GM21381 (cell line): Measurements from ENCODE around the gene FOCAD.

ENCODE experiments used
- ATAC-seq: cut with Tn5 transposase; IDR thresholded peaks from one replicate; pipeline ENCODE4 v1.9.1; 2021; ENCODE audit warnings: mild to moderate bottlenecking, moderate library complexity; ENCODE audit not compliant: unreplicated experiment

The FOCAD gene

DNA sequence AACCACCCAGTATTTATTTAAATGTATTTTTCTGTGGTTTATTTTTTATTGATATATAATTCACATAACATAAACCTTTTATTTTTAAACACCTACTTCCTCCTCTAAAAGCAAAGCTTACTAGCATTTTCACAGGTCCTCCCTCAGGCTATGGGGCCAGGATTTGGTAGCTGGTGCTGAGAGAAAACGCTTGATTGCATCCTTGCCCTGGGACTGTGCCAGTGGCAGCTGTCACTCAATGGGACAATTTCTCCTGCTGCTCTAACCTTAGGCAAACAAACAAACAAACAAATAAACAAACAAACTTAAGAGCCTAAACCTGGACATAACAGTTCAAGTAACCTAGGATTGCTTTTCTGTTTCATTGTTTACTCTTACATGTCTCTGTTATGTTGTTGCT, 102.7 kb downstream of the FOCAD start:
- no peak for ATAC-seq

DNA sequence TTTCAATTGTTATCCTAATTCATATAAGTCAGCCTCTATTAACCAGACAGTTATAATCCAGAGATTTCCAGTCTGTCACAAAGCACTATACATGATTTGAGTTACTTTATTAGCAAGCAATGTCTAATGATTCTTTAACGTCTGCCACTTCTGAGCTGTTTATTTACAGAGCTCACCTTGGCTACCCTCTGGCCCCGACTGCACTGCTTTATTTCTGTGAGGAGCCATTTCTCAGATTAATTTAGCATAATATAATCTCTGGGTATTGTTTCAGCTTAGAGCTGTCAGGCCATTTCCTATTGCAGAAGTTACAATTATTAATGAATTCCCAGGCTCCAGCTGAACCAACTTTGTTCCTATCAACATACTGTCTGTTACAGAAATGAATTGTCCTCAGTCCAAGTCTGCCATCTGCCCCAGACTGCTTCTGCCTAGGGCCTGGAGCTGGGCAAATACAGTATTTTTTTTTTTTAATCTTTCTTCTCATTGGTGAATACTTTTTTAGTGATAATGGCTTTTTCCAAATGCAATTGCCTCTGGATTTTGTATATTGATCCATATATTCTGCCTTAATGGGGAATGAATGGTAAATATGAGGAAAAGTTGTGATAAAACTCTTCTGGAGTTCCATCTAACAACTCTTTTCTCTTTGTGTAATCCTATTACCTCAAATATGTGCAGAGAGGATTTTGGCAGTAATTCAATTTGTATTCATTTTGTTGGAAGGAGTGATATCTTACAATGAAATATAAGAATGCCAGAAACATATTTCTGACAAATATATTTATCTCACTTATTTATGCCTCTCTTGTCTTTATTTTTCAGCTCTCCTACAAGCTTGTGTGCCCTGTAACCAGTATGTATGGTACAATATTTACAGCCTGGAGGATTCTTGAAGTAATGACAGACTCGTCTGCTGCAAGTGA, 104.7 kb downstream of the FOCAD start:
- ATAC-seq, result no peak

DNA sequence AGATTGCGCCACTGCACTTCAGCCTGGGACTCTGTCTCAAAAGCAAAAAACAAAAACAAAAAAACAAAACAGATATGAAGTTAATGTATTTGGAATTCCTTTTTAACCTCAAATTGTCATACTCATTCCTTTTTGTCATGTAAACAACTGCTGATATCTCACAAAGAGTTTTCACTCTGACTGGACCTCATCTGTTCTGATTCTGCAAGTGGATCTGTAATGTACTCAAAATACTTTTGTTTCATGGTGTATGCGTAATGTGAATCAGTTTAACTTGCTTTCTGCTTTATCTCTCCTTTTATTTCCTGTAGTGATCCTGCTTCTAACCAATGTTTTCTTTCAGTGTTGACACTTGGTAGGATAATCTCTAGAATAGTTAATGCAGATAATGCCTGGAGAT, 106.7 kb downstream of the FOCAD start:
- no peak for ATAC-seq

DNA sequence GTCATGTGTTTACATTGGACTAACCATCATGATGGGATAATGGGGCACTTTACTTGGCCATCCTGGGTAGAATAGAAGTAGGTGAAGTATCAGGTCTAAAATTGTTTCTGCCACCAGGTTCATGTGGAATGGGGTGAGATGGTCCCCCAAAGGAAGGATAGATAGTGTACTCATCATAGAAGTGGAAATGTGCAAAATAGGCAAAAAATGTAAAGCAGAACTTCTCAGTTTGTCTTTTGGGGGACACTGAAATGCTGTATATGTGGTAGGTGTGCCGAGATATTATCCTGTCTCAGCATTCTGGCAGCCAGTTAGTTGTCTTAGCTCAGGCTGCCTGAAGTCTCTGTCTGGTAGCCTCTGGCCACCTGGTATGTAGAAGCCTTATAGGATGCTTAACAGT, 107.6 kb downstream of the FOCAD start:
- ATAC-seq, result no peak

DNA sequence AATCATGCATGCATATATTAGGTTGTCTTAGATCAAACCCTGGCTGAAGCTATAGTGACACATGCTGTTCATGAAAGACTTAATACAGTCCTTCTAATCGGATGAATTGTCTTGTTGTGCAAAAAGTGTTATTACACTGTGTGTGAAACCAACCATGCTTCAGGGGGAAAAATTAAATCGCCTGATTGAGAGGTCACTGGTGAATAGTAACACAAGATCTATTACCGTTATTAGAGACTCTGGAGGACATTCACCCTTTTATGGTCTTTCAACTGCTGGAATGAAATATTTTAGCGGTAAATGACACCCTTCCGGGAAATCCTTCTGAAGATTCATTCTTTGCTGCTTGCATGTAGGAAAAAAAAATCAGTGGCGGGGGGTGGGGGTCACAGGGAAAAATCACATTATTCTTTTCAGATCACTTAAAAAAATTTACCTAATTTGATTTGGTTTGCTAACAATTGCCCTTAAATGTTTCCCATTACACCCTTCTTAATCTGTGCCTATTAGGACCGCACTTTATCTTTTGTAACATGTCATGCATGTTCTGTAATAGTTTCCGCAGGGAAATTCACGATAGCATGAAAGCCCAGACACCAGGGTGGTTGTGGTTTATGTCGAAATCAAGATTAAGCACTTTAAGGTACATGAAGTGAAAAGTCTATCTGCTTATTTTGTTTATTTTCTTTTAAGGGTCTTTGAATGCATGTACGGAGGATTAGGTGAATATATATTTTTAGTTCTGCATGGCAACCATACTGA, 120.6 kb downstream of the FOCAD start:
- no peak for ATAC-seq

- no peak for ATAC-seq
Measured at GRCh38 chr9:20805766-20806165, 121.7 kb downstream of the FOCAD start.

GRCh38 chr9:20808002-20808401, 123.9 kb downstream of the FOCAD start:
- no peak for ATAC-seq

GRCh38 chr9:20811872-20812271, 127.8 kb downstream of the FOCAD start:
- ATAC-seq, result no peak

DNA sequence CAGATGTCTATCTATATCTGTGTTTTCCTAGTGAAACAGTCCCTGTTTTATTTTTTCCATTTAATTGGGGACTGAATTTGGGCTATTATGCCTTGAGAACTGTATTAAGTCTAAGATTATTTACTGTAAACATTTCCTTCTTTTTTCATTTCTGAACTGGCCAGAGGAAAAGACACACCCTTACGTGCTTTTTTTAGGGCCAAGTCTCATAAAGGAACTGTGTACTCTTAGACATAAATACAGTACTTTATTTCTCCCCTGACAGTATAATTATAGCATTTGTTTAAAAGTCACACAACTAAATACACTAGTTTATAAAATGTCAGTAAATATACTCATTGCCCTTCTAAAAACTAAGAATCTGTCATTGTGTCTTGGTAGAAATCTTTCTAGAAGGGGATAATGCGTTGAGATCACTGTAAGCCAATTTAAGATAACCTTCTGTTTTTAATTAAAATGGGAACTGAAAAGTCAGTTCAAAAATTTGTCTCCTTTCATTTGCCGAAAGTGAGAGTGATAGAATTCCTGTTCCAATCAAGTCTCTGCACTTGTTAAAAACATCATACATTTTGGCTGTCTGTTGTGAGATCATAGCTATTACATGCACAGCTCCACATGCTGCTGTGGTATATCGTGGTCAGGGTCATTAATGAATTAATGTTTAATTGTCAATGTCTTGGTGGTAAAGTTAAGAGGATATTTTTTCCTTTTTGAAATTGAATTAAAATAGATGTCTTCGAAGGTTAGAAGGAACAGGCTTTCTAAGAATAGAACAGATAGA, 132.1 kb downstream of the FOCAD start:
- ATAC-seq, result no peak

DNA sequence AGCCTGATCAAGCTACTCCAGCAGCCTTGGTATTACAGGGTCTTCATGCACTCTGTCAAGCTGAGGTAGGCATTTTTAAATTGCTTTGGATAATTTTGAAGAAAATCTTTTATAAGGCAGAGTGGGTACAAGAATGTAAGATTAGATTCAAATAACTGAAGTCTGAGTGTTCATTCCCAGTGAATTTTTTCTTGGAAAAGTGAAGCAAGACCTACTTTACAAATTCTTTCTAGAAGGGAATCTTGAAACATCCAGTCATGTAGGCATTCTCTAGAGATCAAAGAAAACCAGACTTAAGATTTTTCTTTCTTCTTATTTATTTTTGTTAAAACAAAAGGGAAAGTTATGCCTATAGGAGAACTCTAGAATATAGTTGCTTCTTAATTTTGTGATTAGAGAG, 139.0 kb downstream of the FOCAD start:
- ATAC-seq, result no peak

- no peak for ATAC-seq
Measured at GRCh38 chr9:20831028-20831427, 147.0 kb downstream of the FOCAD start.

- no peak for ATAC-seq
Measured at GRCh38 chr9:20832775-20833174, 148.7 kb downstream of the FOCAD start.

DNA sequence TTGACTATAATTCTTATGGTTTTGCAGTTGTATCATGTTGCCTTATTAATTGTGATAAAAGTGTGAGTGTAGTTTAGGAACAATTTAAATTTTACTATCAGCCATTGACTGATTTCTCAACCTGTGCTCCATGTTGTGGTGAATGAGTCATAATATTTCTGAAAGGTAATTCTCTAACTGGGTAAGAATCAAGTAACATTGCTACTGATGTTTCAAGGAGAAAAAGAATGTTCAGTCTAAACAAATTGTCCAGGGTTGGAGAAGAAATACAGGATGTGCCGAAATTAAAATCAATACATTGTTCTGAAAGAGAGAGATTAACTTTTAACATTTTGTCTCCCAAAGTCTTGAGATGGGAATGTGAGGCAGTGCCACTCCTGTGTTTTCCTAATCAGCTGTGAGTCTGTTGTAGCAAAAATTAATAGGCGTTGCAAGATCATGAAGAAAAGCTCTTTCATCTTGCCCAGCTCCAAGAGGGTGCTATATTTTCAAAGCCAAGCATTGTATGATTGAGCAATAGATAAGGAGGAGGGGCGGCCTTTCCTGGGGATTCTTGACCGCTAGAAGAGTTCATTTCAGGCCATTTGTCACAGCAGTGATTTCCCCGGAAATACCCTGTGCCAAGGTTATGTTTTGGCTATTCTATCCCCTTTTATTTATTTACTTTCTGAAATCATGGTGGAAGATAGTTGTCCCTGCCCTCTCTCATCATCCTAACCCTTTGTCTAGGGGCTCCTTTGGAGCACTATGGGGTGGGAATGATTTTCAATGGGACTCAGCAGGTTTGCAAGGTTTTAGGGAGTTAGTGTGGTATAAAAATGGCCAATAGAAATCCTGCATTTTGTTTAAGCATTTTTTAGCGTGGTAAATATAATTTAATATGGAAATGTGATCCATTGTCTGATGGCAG, 151.6 kb downstream of the FOCAD start:
- no peak for ATAC-seq

DNA sequence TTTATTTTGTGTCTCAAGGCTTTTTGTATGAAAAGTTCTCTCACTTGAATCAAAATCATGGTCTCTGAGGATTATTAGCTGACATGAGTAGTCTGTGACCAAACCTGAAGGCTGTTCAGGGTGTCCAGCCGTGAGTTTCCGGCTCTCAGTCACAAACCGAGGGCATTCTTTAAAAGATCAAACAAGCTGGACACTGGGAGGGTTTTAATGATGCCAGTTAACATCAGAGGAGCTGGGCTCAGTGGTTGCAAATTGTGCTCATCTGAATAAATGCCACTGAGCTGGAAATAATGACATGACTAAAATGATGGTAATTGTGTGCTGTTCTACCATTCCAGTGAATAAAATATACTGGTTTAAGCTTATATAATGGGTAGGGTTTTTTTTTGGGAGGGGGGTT, 153.1 kb downstream of the FOCAD start:
- ATAC-seq, result no peak

- ATAC-seq, result no peak
Measured at GRCh38 chr9:20838218-20838617, 154.2 kb downstream of the FOCAD start.

DNA sequence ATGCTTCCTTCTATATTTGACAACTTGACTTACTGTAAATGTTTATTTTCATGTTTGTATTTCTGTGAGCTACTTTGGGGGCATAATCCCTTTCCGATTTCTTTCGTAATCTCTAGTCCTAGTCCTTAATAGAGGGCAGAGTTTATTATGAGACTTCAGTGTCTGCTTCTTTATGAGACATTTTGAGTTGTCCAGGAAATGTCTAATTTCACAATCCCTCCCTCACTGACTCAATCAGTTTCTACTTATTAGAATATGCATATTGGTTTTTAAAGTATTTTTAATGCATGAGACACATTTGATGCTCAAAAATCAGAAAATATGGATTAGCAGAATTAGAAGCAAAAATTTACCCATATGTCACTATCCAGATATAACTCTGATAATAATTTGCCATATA, 160.9 kb downstream of the FOCAD start:
- no peak for ATAC-seq

- ATAC-seq, result no peak
Measured at GRCh38 chr9:20848490-20848889, 164.4 kb downstream of the FOCAD start.

GRCh38 chr9:20853866-20854265, 169.8 kb downstream of the FOCAD start:
- no peak for ATAC-seq

- no peak for ATAC-seq
Measured at GRCh38 chr9:20854444-20854843, 170.4 kb downstream of the FOCAD start.

GRCh38 chr9:20863945-20864344, 179.9 kb downstream of the FOCAD start:
- ATAC-seq, result no peak
